ENCODE results near the gene USP49. TPM values are rescaled to one million over a fixed set of nuclear protein-coding genes. Genes with fewer than 3 reads are reported as not detected.

The USP49 gene
- total RNA-seq, 1 experiment from 2014 or later, result 4.1 TPM

DNA sequence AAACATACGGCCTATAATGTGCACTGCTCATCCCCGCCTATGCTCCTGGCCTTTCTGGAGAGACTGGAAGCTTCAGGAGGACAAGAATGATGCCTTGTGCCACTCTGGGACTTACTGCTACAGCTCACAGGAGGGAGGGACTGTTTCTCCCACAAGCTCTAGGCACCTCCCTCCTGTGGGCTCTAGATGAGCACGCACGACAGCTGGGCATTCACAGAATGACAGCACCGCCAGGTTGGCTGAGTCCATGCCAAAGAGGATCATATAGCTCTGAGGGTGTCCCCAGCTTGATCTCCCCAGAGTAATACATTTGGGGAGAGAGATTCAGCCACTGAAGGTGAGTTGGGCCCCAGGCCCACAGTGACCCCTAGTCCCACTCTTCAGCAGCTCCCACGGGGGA is 137.9 kb downstream of the USP49 start:
- DNase-seq (ENCODE audit: unreplicated experiment), result no peak
- TF ChIP-seq, protein P1, sequence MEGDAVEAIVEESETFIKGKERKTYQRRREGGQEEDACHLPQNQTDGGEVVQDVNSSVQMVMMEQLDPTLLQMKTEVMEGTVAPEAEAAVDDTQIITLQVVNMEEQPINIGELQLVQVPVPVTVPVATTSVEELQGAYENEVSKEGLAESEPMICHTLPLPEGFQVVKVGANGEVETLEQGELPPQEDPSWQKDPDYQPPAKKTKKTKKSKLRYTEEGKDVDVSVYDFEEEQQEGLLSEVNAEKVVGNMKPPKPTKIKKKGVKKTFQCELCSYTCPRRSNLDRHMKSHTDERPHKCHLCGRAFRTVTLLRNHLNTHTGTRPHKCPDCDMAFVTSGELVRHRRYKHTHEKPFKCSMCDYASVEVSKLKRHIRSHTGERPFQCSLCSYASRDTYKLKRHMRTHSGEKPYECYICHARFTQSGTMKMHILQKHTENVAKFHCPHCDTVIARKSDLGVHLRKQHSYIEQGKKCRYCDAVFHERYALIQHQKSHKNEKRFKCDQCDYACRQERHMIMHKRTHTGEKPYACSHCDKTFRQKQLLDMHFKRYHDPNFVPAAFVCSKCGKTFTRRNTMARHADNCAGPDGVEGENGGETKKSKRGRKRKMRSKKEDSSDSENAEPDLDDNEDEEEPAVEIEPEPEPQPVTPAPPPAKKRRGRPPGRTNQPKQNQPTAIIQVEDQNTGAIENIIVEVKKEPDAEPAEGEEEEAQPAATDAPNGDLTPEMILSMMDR (IDR thresholded peaks at IDR 0.05; ENCODE audit: unreplicated experiment), result no peak
- ChIA-PET POLR2A (no interaction called here), CTCF (no interaction called here)
- Mint-ChIP-seq H3K4me3 (ENCODE audit: unreplicated experiment) (no peak overlapping the region), H3K27ac (ENCODE audit: low read depth, unreplicated experiment) (no peak overlapping the region), H3K27me3 (ENCODE audit: insufficient read depth, unreplicated experiment) (peaks cover 52% of the 10 kb centered on the region), H3K36me3 (ENCODE audit: insufficient read depth, unreplicated experiment) (no peaks in the 10 kb centered on the region), H3K9me3 (ENCODE audit: unreplicated experiment) (no peaks in the 10 kb centered on the region), H3K4me1 (ENCODE audit: insufficient read depth, unreplicated experiment) (no peaks in the 10 kb centered on the region)
- intact Hi-C loops (cut with micrococcal nuclease), result no loop called here
- no TSS peak for BruUV-seq (replicated peaks)

DNA sequence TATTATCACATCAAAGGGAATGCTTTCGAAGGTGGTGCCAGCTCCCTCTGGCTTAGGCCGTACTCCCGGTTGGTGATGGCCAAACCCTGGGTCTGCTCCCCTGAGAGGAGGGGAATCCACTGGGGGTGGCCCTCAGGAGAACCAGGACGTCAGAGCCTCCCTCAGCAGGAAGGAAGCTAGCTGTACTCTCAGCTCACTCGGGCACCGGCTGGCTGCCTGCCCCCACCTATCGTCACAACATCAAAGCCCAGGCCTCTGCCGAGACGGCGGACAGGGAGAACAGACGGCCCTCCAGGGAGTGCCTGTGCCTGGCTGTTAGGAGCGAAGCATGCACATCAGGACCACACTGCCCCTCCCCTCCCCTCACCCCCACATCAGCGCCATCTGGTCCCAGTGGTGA is 138.8 kb downstream of the USP49 start:
- no TSS peak for BruUV-seq (replicated peaks)
- Mint-ChIP-seq H3K9me3 (ENCODE audit: unreplicated experiment) (no peaks in the 10 kb centered on the region), H3K4me1 (ENCODE audit: insufficient read depth, unreplicated experiment) (no peaks in the 10 kb centered on the region), H3K27me3 (ENCODE audit: insufficient read depth, unreplicated experiment) (peaks cover 46% of the 10 kb centered on the region), H3K27ac (ENCODE audit: low read depth, unreplicated experiment) (no peak overlapping the region), H3K4me3 (ENCODE audit: unreplicated experiment) (no peak overlapping the region), H3K36me3 (ENCODE audit: insufficient read depth, unreplicated experiment) (no peaks in the 10 kb centered on the region)
- CTCF ChIA-PET, result interaction anchor here (0.6 kb wide), 1 partner anchor 839 kb away, joined by 3 read pairs; no protein-coding TSS in a partner anchor
- POLR2A ChIA-PET, result no interaction called here
- intact Hi-C loops (cut with micrococcal nuclease), result no loop called here
- DNase-seq (ENCODE audit: unreplicated experiment), result no peak
- TF ChIP-seq, protein P1 (IDR thresholded peaks at IDR 0.05; ENCODE audit: unreplicated experiment), result no peak

- no TSS peak for BruUV-seq (replicated peaks)
- no peak for DNase-seq (ENCODE audit: unreplicated experiment)
- TF ChIP-seq, protein P1 (IDR thresholded peaks at IDR 0.05; ENCODE audit: unreplicated experiment), result no peak
- Mint-ChIP-seq H3K9me3 (ENCODE audit: unreplicated experiment) (no peaks in the 10 kb centered on the region), H3K27me3 (ENCODE audit: insufficient read depth, unreplicated experiment) (peaks cover 41% of the 10 kb centered on the region), H3K4me3 (ENCODE audit: unreplicated experiment) (no peak overlapping the region), H3K36me3 (ENCODE audit: insufficient read depth, unreplicated experiment) (no peaks in the 10 kb centered on the region), H3K4me1 (ENCODE audit: insufficient read depth, unreplicated experiment) (no peaks in the 10 kb centered on the region), H3K27ac (ENCODE audit: low read depth, unreplicated experiment) (no peak overlapping the region)
- CTCF ChIA-PET, result interaction anchor here (0.6 kb wide), 1 partner anchor 839 kb away, joined by 3 read pairs; no protein-coding TSS in a partner anchor
- POLR2A ChIA-PET, result interaction anchor here (0.8 kb wide), 1 partner anchor 41 kb away, joined by 3 read pairs; no protein-coding TSS in a partner anchor
- intact Hi-C loops (cut with micrococcal nuclease), result no loop called here
These were observed 139.3 kb downstream of the USP49 start for GRCh38 chr6:41755895-41756294.

DNA sequence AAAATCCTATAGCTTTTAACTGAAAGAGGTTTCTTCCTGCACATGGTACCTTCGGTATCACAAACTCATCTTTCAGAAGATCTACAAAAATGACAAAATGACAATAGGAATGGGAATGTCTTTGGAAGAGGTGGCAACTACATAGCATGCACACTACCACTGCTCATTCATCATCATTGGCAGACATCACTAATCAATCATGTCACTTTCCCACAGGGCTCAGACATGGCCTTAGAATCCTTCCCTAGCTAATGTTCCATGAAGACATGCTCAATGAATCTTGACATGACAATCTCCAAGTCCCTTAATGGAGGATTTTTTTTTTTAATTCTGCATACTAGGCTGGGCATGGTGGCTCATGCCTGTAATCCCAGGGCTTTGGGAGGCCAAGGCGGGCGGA is 144.8 kb downstream of the USP49 start:
- Mint-ChIP-seq H3K36me3 (ENCODE audit: insufficient read depth, unreplicated experiment) (no peaks in the 10 kb centered on the region), H3K9me3 (ENCODE audit: unreplicated experiment) (no peaks in the 10 kb centered on the region), H3K4me3 (ENCODE audit: unreplicated experiment) (no peak overlapping the region), H3K27ac (ENCODE audit: low read depth, unreplicated experiment) (no peak overlapping the region), H3K27me3 (ENCODE audit: insufficient read depth, unreplicated experiment) (peaks cover 39% of the 10 kb centered on the region), H3K4me1 (ENCODE audit: insufficient read depth, unreplicated experiment) (peaks cover 10% of the 10 kb centered on the region)
- intact Hi-C loops (cut with micrococcal nuclease), result no loop called here
- POLR2A ChIA-PET, result interaction anchor here (1.4 kb wide), 1 partner anchor 31 kb away, joined by 4 read pairs; no protein-coding TSS in a partner anchor
- BruUV-seq (replicated peaks), result no TSS peak
- TF ChIP-seq, protein P1 (IDR thresholded peaks at IDR 0.05; ENCODE audit: unreplicated experiment), result no peak
- DNase-seq (ENCODE audit: unreplicated experiment), result no peak
- CTCF ChIA-PET, result interaction anchor here (0.6 to 1.7 kb wide), 6 partner anchors 15 to 296 kb away, joined by 3 to 7 read pairs (median 4); partner anchors contain the start of genes TFEB and TOMM6

Measured in MCF 10A (cell line).